GM19351 (cell line): Measurements from ENCODE around the gene ZNF362.
"Not testable (repeated sequence)": the region's sequence is repeated elsewhere in the genome, so short reads cannot be mapped to it uniquely, and the experiment has no call there.

Experiments
- ATAC-seq: cut with Tn5 transposase; IDR thresholded peaks from one replicate; pipeline ENCODE4 v1.9.1; 2021; ENCODE audit warnings: mild to moderate bottlenecking, moderate library complexity; ENCODE audit not compliant: unreplicated experiment

ZNF362 gene

GRCh38 chr1:33302325-33302724, 46.0 kb downstream of the ZNF362 start:
- ATAC-seq = no peak

- ATAC-seq = no peak
Observed at GRCh38 chr1:33305016-33305415, 48.7 kb downstream of the ZNF362 start.

GRCh38 chr1:33305816-33306652, 49.7 kb downstream of the ZNF362 start:
- ATAC-seq = no peak

- no peak for ATAC-seq
Observed at GRCh38 chr1:33306653-33307493, 50.6 kb downstream of the ZNF362 start.

GRCh38 chr1:33307494-33307864, 51.2 kb downstream of the ZNF362 start:
- no peak for ATAC-seq

GRCh38 chr1:33309351-33309750, 53.1 kb downstream of the ZNF362 start:
- ATAC-seq = not testable (repeated sequence)

GRCh38 chr1:33310702-33311101, 54.4 kb downstream of the ZNF362 start:
- no peak for ATAC-seq

- no peak for ATAC-seq
Observed at GRCh38 chr1:33311706-33312412, 55.6 kb downstream of the ZNF362 start.

- no peak for ATAC-seq
Observed at GRCh38 chr1:33312413-33312749, 56.1 kb downstream of the ZNF362 start.

- ATAC-seq = no peak
Observed at GRCh38 chr1:33314416-33314815, 58.1 kb downstream of the ZNF362 start.

- ATAC-seq = no peak
Observed at GRCh38 chr1:33316601-33317000, 60.3 kb downstream of the ZNF362 start.

GRCh38 chr1:33317354-33317753, 61.1 kb downstream of the ZNF362 start:
- no peak for ATAC-seq

- ATAC-seq = no peak
Observed at GRCh38 chr1:33317946-33318345, 61.7 kb downstream of the ZNF362 start.

- ATAC-seq = no peak
Observed at GRCh38 chr1:33319186-33319948, 63.1 kb downstream of the ZNF362 start.

GRCh38 chr1:33319949-33320618, 63.8 kb downstream of the ZNF362 start:
- ATAC-seq = no peak

- no peak for ATAC-seq
Observed at GRCh38 chr1:33320619-33321165, 64.4 kb downstream of the ZNF362 start, which contains the start of gene A3GALT2. Gene A3GALT2 (minus strand): TSS chr1:33321098. CDS start chr1:33321098, 0 bp downstream.

- ATAC-seq = no peak
Observed at GRCh38 chr1:33321178-33321577, 64.9 kb downstream of the ZNF362 start.

GRCh38 chr1:33322109-33322508, 65.8 kb downstream of the ZNF362 start:
- no peak for ATAC-seq

- no peak for ATAC-seq
Observed at GRCh38 chr1:33322870-33323585, 66.7 kb downstream of the ZNF362 start.
